ENCODE measurements around the gene PANK3. TPM values are rescaled to one million over a fixed set of nuclear protein-coding genes. Genes with fewer than 3 reads are reported as not detected.
"Not testable (repeated sequence)": the region's sequence is repeated elsewhere in the genome, so short reads cannot be mapped to it uniquely, and the experiment has no call there.

Gene PANK3
- total RNA-seq, 1 donor from 2014 or later = 121 TPM

- TF ChIP-seq CTCF (conservative IDR thresholded peaks at IDR 0.05) = no peak
- Mint-ChIP-seq H3K36me3 (ENCODE audit: low read depth) (peaks cover 20% of the 10 kb centered on the region), H3K27ac (ENCODE audit: unreplicated experiment) (peak overlapping the region; percentile 44), H3K9me3 (peaks cover 2% of the 10 kb centered on the region), H3K27me3 (ENCODE audit: low read depth) (no peaks in the 10 kb centered on the region), H3K4me1 (peaks cover 56% of the 10 kb centered on the region), H3K4me3 (peak overlapping the region; percentile 54)
- DNase-seq (ENCODE audit: low read depth, low spot score) = no peak
Measured at GRCh38 chr5:168575391-168576372, 3.5 kb downstream of the PANK3 start.

GRCh38 chr5:168574156-168574555 lies 5.0 kb downstream of the PANK3 start:
- H3K9me3 Mint-ChIP-seq; H3K27ac Mint-ChIP-seq (ENCODE audit: unreplicated experiment); H3K27me3 Mint-ChIP-seq (ENCODE audit: low read depth); H3K4me3 Mint-ChIP-seq; DNase-seq (ENCODE audit: low read depth, low spot score): not testable (repeated sequence)
- Mint-ChIP-seq H3K36me3 (ENCODE audit: low read depth) (peaks cover 27% of the 10 kb centered on the region), H3K4me1 (peaks cover 47% of the 10 kb centered on the region)

GRCh38 chr5:168573663-168574062 lies 5.5 kb downstream of the PANK3 start:
- H3K4me3 Mint-ChIP-seq; H3K27ac Mint-ChIP-seq (ENCODE audit: unreplicated experiment); DNase-seq (ENCODE audit: low read depth, low spot score); H3K27me3 Mint-ChIP-seq (ENCODE audit: low read depth); H3K9me3 Mint-ChIP-seq: not testable (repeated sequence)
- H3K4me1 Mint-ChIP-seq = peaks cover 47% of the 10 kb centered on the region
- peaks cover 27% of the 10 kb centered on the region for H3K36me3 Mint-ChIP-seq (ENCODE audit: low read depth)

GRCh38 chr5:168570490-168571328 lies 8.5 kb downstream of the PANK3 start:
- H3K27ac Mint-ChIP-seq (ENCODE audit: unreplicated experiment) = no peak overlapping the region

GRCh38 chr5:168568738-168569137 lies 10.4 kb downstream of the PANK3 start:
- no peak overlapping the region for H3K4me3 Mint-ChIP-seq
- no peak overlapping the region for H3K27ac Mint-ChIP-seq (ENCODE audit: unreplicated experiment)
- no peak for DNase-seq (ENCODE audit: low read depth, low spot score)
- no peak for TF ChIP-seq CTCF (conservative IDR thresholded peaks at IDR 0.05)
- H3K4me1 Mint-ChIP-seq = peaks cover 14% of the 10 kb centered on the region
- no peaks in the 10 kb centered on the region for H3K27me3 Mint-ChIP-seq (ENCODE audit: low read depth)
- no peaks in the 10 kb centered on the region for H3K9me3 Mint-ChIP-seq
- peaks cover 23% of the 10 kb centered on the region for H3K36me3 Mint-ChIP-seq (ENCODE audit: low read depth)

More at GRCh38 chr5:168570490-168571328, 8.5 kb downstream of the PANK3 start:
- Mint-ChIP-seq H3K9me3 (peaks cover 2% of the 10 kb centered on the region), H3K27me3 (ENCODE audit: low read depth) (no peaks in the 10 kb centered on the region), H3K4me1 (peaks cover 20% of the 10 kb centered on the region), H3K4me3 (no peak overlapping the region), H3K36me3 (ENCODE audit: low read depth) (peaks cover 27% of the 10 kb centered on the region)
- DNase-seq (ENCODE audit: low read depth, low spot score) = no peak
- no peak for TF ChIP-seq CTCF (conservative IDR thresholded peaks at IDR 0.05)

GRCh38 chr5:168563959-168564358 lies 15.2 kb downstream of the PANK3 start:
- no peak for DNase-seq (ENCODE audit: low read depth, low spot score)
- no peak for TF ChIP-seq CTCF (conservative IDR thresholded peaks at IDR 0.05)
- Mint-ChIP-seq H3K36me3 (ENCODE audit: low read depth) (peaks cover 16% of the 10 kb centered on the region), H3K9me3 (no peaks in the 10 kb centered on the region), H3K4me3 (no peak overlapping the region), H3K4me1 (no peaks in the 10 kb centered on the region), H3K27ac (ENCODE audit: unreplicated experiment) (no peak overlapping the region), H3K27me3 (ENCODE audit: low read depth) (no peaks in the 10 kb centered on the region)
